ENCODE data around the gene TSPAN5.

TSPAN5 gene

DNA sequence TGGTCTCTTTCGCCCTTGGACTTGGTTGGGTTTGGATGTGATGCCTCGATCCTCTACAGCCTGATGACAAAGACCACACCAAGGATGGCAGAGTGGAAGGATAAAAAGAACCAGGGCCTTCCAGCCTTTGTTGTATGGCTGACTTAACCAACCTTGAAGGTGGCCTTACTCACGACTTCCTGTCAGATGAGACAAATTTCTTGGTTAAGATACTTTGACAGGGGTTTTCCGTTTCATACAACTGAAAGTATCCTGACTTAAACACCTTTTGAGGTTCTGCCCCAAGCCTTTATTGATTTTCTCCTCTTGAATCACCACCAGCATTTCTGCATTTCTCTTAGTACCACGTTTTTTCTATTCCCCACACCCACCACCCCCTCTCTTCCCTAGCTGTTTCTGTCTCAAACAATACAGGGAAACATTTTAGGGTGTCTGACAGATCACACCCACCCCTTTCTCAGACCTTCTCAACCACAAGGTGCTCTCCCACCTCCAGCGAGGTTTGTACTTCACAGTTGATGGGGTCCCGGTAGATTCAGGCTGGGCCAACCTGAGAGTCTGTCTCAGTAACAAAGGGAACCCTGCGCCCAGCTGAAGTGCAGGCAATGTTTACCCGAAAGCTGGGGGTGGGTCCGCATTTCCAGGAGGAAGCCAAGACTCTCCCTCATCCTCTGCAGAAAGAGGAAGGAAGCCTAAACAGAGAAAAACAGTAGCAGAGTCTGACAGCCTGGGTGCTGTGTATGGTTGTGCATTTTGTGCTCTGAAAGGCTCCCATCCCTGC, 5.0 kb upstream of the TSPAN5 start:
- peak; percentile 79 for DNase-seq (ENCODE audit: low spot score)
- Mint-ChIP-seq H3K27ac (peak overlapping the region; percentile 96), H3K36me3 (ENCODE audit: low read depth) (peaks cover 7% of the 10 kb centered on the region), H3K27me3 (ENCODE audit: low read depth) (no peaks in the 10 kb centered on the region), H3K9me3 (peaks cover 4% of the 10 kb centered on the region), H3K4me1 (ENCODE audit: low read depth) (peaks cover 49% of the 10 kb centered on the region), H3K4me3 (peak overlapping the region; percentile 75)

DNA sequence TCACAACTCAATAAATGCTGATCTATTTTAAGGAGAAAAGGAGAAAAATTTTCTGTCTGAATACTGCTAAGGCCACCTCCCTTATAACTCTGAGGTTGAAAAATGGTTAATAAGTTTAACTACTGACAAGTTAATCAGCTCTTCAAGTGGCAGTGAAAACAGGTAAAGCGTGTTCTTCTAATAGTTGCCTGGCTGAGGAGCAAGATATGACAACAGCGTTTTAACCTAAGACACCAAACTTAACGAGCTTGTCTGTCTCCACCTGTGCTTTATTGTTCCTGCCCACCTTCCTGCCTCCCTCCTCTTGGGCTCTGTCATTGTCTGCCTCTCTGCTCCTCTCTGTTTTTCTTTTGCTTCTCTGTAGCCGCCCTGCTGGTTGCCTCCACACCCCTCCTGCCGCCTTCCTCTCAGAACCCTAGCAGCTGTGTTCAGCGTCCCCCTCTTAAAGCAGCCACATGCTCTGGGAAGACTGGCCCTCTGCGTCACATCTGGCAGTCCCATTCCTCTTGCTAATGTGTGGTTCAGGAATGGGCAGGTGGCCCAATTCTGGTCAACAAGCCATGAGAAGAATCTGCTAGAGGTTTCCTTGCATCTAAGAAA, 4.3 kb upstream of the TSPAN5 start:
- Mint-ChIP-seq H3K4me3 (peak overlapping the region; percentile 75), H3K4me1 (ENCODE audit: low read depth) (peaks cover 49% of the 10 kb centered on the region), H3K27me3 (ENCODE audit: low read depth) (no peaks in the 10 kb centered on the region), H3K9me3 (peaks cover 4% of the 10 kb centered on the region), H3K27ac (peak overlapping the region; percentile 96), H3K36me3 (ENCODE audit: low read depth) (peaks cover 9% of the 10 kb centered on the region)
- DNase-seq (ENCODE audit: low spot score), result no peak

DNA sequence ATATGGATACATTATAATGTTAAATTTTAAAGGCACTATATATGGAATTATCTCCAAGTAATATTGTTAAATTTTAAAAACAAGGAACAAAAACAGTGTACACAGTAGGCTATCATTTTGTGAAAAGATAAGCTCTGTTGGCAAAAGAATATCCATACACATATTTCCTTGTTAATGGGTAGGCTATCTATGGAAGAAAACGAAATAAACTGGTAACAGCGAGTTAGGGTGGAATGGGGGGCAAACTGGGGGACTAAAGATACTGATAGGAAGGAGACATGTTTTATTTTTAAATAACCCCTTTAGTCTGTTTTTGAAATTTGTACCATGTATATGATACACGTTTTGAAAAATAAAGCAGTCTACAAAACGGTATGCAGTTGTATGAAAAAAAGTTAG, 3.6 kb upstream of the TSPAN5 start:
- DNase-seq (ENCODE audit: low spot score), result no peak
- H3K4me1 Mint-ChIP-seq (ENCODE audit: low read depth), result peaks cover 52% of the 10 kb centered on the region
- H3K36me3 Mint-ChIP-seq (ENCODE audit: low read depth), result peaks cover 10% of the 10 kb centered on the region
- peaks cover 4% of the 10 kb centered on the region for H3K9me3 Mint-ChIP-seq
- peak overlapping the region; percentile 71 for H3K27ac Mint-ChIP-seq
- no peak overlapping the region for H3K4me3 Mint-ChIP-seq
- no peaks in the 10 kb centered on the region for H3K27me3 Mint-ChIP-seq (ENCODE audit: low read depth)

DNA sequence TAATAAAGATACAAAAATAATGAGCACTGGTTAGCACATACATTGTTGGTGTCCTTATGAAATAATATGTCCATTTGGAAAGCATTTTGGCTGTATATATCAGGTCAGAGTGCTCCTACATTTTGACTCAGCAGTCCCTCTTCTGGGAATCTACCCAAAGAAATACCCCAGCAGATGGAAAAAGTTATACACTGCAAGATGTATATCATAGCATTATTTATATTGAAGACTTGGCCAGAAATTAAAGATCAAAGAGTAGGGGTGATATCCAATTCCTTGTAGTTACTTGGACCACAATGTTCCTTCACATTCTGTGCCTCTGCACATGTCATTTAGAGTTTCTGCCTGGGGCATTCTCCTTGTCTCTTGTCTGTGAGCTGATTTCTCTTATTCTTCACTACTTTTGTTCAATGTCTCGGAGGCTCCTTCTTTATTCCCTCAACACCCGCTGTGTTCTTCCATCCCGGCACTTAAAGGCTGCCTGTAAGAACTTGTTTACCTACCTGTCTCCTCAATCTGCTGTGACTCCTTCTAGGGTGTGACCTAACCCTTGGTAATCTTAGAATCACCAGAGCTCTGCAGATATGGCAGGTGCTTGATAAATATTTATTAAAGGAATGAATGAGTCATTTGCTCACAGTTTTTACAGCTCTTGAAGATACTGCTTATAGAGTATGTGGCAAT, 3.1 kb upstream of the TSPAN5 start:
- DNase-seq (ENCODE audit: low spot score), result no peak
- H3K27me3 Mint-ChIP-seq (ENCODE audit: low read depth), result no peaks in the 10 kb centered on the region
- peaks cover 10% of the 10 kb centered on the region for H3K36me3 Mint-ChIP-seq (ENCODE audit: low read depth)
- H3K4me1 Mint-ChIP-seq (ENCODE audit: low read depth), result peaks cover 57% of the 10 kb centered on the region
- H3K27ac Mint-ChIP-seq, result no peak overlapping the region
- no peak overlapping the region for H3K4me3 Mint-ChIP-seq
- peaks cover 4% of the 10 kb centered on the region for H3K9me3 Mint-ChIP-seq

DNA sequence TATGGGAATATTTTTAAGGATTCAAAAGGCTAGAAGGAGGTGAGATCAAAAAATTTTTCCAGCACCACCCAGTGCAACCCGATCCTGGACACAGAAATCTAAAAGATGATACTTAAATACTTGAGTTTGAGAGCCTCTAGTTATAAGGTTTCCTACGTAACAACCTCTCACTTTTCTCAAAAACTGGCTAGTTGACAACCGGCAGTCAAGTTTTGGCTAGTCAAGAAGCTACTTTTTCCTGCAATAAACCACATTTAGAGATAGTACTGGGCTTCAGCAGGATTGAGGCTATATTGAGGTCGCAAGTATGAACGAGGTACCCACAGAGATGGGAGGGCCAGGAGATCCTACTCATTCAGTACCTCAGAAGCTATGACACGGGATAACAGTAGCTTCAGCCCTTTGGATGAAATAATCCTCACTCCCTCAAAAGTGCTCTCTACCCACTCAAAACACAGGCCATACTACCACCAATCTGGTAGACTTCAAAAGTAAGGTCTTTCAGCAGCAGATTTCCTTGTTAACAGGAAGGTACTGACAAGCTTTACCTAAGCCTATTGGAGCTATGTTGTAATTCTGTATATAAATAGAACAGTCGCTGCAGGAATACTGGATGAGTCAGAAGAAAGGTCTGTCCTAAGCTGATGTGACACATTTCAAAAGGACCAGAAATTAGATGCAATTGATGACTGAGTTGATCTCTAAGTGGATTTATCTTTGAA, 1.5 kb upstream of the TSPAN5 start:
- Mint-ChIP-seq H3K27me3 (ENCODE audit: low read depth) (no peaks in the 10 kb centered on the region), H3K4me3 (peak overlapping the region; percentile 86), H3K36me3 (ENCODE audit: low read depth) (peaks cover 10% of the 10 kb centered on the region), H3K9me3 (no peaks in the 10 kb centered on the region), H3K4me1 (ENCODE audit: low read depth) (peaks cover 73% of the 10 kb centered on the region), H3K27ac (peak overlapping the region; percentile 78)
- no peak for DNase-seq (ENCODE audit: low spot score)

DNA sequence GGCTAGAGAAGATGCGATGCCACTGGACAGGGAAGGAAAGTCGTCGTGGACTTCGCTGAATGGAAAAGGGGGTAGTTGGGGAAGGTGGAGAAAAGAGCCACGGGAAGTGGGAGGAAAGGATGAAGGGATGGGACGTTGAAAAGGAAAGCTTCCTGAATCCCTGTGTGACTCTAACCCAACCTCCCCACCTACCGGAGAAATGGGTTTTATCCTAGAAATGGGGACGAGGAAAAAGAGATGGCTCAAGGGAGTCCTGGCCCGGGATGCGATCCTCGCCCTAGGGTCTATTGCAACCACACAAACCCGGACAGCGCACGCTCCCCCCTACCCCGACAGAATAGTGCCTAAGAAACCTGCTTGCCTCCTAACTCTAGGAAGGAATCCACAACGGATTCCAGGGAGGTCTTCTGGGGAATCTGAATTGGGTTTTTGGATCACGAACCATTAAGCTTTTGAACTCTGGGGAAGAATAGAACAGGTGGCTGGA, 738 bp upstream of the TSPAN5 start:
- no peaks in the 10 kb centered on the region for H3K9me3 Mint-ChIP-seq
- H3K4me1 Mint-ChIP-seq (ENCODE audit: low read depth), result peaks cover 72% of the 10 kb centered on the region
- peak overlapping the region; percentile 86 for H3K4me3 Mint-ChIP-seq
- DNase-seq (ENCODE audit: low spot score), result no peak
- peak overlapping the region; percentile 78 for H3K27ac Mint-ChIP-seq
- H3K27me3 Mint-ChIP-seq (ENCODE audit: low read depth), result no peaks in the 10 kb centered on the region
- H3K36me3 Mint-ChIP-seq (ENCODE audit: low read depth), result peaks cover 10% of the 10 kb centered on the region

DNA sequence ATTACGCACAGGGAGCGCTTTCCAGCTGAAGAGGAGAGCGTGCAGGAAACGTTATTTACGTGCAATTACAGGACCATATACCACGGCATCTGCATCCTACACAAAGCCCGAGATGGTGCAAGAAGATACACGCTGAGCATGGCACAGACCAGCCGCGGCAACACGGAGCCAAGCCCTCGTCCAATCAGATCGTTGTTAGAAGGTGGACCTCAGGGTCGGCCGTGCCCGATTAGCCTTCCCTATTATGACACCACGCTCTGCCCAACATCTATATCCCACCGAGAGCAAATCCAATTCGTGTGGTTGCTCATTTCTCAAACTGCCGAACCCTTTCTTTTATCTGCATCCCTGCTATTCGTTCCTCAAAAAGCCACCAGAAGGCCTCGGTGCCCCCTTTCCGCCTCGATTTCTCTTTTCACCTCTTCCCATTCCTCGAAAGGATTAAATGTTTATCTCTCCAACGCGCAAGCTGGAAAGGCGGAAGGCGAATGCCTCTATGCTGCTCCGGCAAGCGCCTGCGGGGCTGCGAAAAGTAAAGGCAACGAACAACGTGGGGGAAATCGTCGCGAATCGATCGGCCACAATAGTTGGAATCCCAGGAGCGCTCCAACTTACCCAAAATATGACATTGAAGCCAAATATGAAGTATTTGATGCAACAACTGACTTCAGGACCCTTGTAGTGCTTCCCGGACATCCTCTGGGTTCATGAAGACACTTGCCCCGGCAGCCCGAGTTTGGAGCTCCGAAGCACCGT, 702 bp downstream of the TSPAN5 start:
- Mint-ChIP-seq H3K9me3 (no peaks in the 10 kb centered on the region), H3K36me3 (ENCODE audit: low read depth) (peaks cover 22% of the 10 kb centered on the region), H3K4me3 (peak overlapping the region; percentile 96), H3K4me1 (ENCODE audit: low read depth) (peaks cover 73% of the 10 kb centered on the region), H3K27me3 (ENCODE audit: low read depth) (no peaks in the 10 kb centered on the region), H3K27ac (peak overlapping the region; percentile 83)
- peak; percentile 58 for DNase-seq (ENCODE audit: low spot score)

DNA sequence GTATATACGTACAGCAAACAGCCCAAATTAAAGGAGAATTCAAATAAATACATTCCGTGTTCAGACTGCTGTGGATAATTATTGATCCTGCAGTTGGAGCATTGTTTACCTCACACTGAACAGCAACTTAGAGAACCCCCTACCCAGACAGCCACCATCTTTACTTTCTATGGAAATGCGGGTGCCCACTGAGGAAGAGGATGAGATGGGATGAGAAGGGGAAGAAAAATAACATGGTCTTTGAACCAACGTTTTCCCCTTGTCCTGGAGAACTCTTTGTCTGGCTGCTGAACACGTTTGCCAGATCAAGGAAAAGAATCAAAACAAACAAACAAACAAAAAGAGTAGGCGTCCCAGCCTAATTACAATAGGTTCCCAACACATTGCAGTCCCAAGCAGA, 1.5 kb downstream of the TSPAN5 start:
- Mint-ChIP-seq H3K36me3 (ENCODE audit: low read depth) (peaks cover 22% of the 10 kb centered on the region), H3K4me1 (ENCODE audit: low read depth) (peaks cover 69% of the 10 kb centered on the region), H3K4me3 (peak overlapping the region; percentile 96), H3K27me3 (ENCODE audit: low read depth) (no peaks in the 10 kb centered on the region), H3K9me3 (no peaks in the 10 kb centered on the region), H3K27ac (peak overlapping the region; percentile 83)
- DNase-seq (ENCODE audit: low spot score), result no peak

DNA sequence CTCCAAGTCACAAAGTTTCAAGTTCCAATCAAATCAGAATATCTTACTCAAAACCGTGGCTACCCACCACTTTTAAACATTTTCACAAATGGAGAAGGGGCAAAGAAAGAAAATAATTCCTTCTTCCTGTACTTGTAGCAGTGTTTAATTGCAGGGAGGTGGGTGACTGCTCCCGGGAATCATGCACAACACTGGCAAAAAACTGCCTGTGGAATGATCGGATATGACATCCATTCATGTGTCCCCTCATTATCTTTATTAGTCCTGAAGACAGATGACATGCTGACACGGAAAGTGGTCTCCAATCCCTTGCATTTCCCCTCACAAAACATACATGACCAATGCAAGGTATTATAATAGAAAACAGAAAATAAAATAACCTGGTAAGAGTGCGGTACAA, 2.0 kb downstream of the TSPAN5 start:
- Mint-ChIP-seq H3K4me3 (peak overlapping the region; percentile 96), H3K36me3 (ENCODE audit: low read depth) (peaks cover 23% of the 10 kb centered on the region), H3K27ac (no peak overlapping the region), H3K9me3 (peaks cover 1% of the 10 kb centered on the region), H3K4me1 (ENCODE audit: low read depth) (peaks cover 67% of the 10 kb centered on the region), H3K27me3 (ENCODE audit: low read depth) (no peaks in the 10 kb centered on the region)
- DNase-seq (ENCODE audit: low spot score), result no peak

DNA sequence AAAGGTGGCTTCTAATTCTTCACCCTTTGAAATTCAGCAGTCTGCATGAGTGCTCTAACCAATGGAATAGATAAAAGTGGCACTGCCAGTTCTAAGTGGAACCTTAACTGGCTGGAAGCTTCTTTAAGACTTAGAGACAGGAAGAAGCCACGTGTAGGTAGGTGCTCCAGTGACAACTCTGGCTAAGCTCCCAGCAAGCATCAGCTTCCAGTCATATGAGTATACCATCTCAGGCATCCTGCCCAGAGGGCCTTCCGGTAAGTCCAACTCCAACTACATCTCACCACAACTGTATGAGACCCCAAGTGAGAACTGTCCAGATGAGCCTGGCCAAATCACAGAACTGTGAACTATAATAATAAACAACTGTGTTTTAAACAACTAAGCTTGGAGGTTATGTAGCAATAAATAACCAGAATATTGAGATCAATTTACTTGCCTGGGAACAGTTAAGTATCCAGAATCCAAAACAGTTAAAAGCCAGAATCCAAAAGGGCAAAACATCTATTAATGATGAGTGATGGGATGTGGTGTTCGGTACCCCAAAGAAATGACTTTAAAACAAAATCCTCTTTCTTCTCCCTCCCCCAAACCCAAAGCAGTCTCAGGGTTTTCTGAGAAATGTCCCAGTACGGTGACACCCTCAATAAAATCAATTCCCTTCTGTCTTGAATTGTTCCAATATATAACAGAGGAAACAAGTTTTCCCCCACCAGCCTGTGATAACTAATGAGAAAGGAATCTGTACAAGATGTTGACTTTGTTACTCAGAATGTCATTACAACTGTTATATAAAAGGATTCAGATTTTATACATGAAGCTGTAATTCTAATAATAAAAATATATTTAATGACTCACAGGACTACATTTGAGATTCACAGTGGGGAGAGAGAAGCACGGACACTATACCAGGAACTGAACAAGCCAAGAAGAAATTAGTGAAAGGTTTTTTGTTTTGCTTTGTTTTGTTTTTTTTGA, 4.2 kb downstream of the TSPAN5 start:
- Mint-ChIP-seq H3K4me1 (ENCODE audit: low read depth) (peaks cover 58% of the 10 kb centered on the region), H3K27ac (no peak overlapping the region)
- DNase-seq (ENCODE audit: low spot score), result no peak

DNA sequence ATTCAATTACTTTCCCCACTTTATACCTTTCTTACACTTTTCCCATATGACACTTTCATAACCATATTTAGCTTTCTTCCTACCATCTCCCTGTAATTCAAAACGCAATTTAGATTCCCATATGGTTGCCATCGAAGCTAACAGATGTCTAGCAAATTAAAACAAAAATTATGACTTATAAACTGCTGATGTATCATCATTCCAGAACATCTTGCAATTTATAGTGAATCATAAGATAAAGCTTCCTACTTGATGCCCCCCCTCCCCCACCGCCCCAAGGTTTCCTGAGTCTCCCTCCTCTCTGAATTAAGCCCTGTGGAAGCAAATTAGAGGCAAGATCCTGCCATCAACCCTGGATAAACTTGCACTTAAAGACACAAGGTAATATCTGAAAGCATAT, 5.4 kb downstream of the TSPAN5 start:
- no peak overlapping the region for H3K4me3 Mint-ChIP-seq
- H3K36me3 Mint-ChIP-seq (ENCODE audit: low read depth), result peaks cover 36% of the 10 kb centered on the region
- peaks cover 57% of the 10 kb centered on the region for H3K4me1 Mint-ChIP-seq (ENCODE audit: low read depth)
- no peak for DNase-seq (ENCODE audit: low spot score)
- no peak overlapping the region for H3K27ac Mint-ChIP-seq
- peaks cover 16% of the 10 kb centered on the region for H3K9me3 Mint-ChIP-seq
- H3K27me3 Mint-ChIP-seq (ENCODE audit: low read depth), result no peaks in the 10 kb centered on the region

More for the DNA sequence above, 4.2 kb downstream of the TSPAN5 start:
- Mint-ChIP-seq H3K36me3 (ENCODE audit: low read depth) (peaks cover 36% of the 10 kb centered on the region), H3K9me3 (peaks cover 16% of the 10 kb centered on the region), H3K27me3 (ENCODE audit: low read depth) (no peaks in the 10 kb centered on the region), H3K4me3 (no peak overlapping the region)

DNA sequence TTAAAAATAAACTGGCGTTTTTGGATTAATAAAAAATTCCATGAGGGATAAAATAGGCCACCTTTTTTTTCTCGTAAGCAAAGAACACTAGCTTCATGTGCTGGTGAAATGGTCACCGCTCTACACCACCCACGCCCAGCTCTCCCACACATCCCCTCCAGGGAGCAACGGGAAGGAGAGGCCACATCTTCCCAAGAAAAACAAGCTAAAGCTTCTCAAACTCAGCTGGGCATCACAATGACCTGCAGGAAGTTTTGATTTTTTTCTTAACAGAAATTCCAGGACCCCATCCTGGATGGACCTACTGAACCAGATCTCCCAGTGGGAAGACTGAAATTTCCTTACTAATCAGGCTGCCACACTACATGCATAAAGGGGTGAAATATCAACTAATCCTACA, 9.8 kb downstream of the TSPAN5 start:
- peaks cover 43% of the 10 kb centered on the region for H3K4me1 Mint-ChIP-seq (ENCODE audit: low read depth)
- peaks cover 16% of the 10 kb centered on the region for H3K9me3 Mint-ChIP-seq
- DNase-seq (ENCODE audit: low spot score), result no peak
- H3K27me3 Mint-ChIP-seq (ENCODE audit: low read depth), result no peaks in the 10 kb centered on the region
- no peak overlapping the region for H3K27ac Mint-ChIP-seq
- no peak overlapping the region for H3K4me3 Mint-ChIP-seq
- H3K36me3 Mint-ChIP-seq (ENCODE audit: low read depth), result peaks cover 27% of the 10 kb centered on the region
